Measurements from ENCODE around the gene INSIG1.

Gene INSIG1

DNA sequence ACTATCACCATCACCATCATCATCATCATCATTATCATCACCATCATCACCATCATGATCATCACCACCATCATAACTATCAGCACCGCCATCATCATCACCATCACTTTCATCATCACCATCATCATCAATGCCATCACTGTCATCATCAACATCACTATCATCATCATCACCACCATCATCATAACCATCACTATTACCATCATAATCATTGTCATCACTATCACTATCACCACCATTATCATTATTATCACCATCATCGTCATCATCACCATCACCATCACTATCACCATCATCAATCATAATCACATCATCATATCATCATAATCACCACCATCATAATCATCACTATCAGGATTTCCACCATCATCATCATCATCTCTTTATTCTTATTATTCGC is 20.6 kb downstream of the INSIG1 start:
- no peaks in the 10 kb centered on the region for H3K9me2 ChIP-seq (ENCODE audit: low read depth, low read length)
- H3K27me3 ChIP-seq (ENCODE audit: insufficient read depth, low read length), result peaks cover 3% of the 10 kb centered on the region; the same call in 1 of the 2 replicates
- no peaks in the 10 kb centered on the region; the same call in 1 of the 2 replicates for H3K36me3 ChIP-seq (ENCODE audit: insufficient read depth, low read length)
- H3K9me3 ChIP-seq (ENCODE audit: low read length), result 0 out of 2 replicates have a peak, but pooled peaks cover 2% of the 10 kb centered on the region
- H3K4me3 ChIP-seq (ENCODE audit: low read depth, low read length, poor library complexity, severe bottlenecking), result no peak overlapping the region
- H3K4me2 ChIP-seq (ENCODE audit: low read length), result no peak overlapping the region
- H3F3A ChIP-seq (ENCODE audit: insufficient read depth, low read length), result no peaks in the 10 kb centered on the region
- H3K4me1 ChIP-seq (ENCODE audit: insufficient read depth, low read length, severe bottlenecking), result no peaks in the 10 kb centered on the region
- no peak overlapping the region for H2AFZ ChIP-seq (ENCODE audit: low read length)
- H3K27ac ChIP-seq (ENCODE audit: low read depth, low read length, poor library complexity, severe bottlenecking), result no peak overlapping the region
- H3K79me2 ChIP-seq (ENCODE audit: insufficient read depth, low read length), result no peaks in the 10 kb centered on the region
- no peaks in the 10 kb centered on the region for H4K20me1 ChIP-seq (ENCODE audit: insufficient read depth, low read length)
- TF ChIP-seq, protein P1, sequence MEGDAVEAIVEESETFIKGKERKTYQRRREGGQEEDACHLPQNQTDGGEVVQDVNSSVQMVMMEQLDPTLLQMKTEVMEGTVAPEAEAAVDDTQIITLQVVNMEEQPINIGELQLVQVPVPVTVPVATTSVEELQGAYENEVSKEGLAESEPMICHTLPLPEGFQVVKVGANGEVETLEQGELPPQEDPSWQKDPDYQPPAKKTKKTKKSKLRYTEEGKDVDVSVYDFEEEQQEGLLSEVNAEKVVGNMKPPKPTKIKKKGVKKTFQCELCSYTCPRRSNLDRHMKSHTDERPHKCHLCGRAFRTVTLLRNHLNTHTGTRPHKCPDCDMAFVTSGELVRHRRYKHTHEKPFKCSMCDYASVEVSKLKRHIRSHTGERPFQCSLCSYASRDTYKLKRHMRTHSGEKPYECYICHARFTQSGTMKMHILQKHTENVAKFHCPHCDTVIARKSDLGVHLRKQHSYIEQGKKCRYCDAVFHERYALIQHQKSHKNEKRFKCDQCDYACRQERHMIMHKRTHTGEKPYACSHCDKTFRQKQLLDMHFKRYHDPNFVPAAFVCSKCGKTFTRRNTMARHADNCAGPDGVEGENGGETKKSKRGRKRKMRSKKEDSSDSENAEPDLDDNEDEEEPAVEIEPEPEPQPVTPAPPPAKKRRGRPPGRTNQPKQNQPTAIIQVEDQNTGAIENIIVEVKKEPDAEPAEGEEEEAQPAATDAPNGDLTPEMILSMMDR (IDR thresholded peaks at IDR 0.05; ENCODE audit: low read length), result no peak
- TF ChIP-seq EZH2 (IDR thresholded peaks at IDR 0.05; ENCODE audit: borderline replicate concordance, low read length), result no peak
- no peak overlapping the region for H3K9ac ChIP-seq (ENCODE audit: low read length)

GRCh38 chr7:155322530-155322929 is 24.9 kb downstream of the INSIG1 start:
- no peaks in the 10 kb centered on the region for H3K9me2 ChIP-seq (ENCODE audit: low read depth, low read length)
- TF ChIP-seq, protein P1 (IDR thresholded peaks at IDR 0.05; ENCODE audit: low read length), result no peak
- H3F3A ChIP-seq (ENCODE audit: insufficient read depth, low read length), result no peaks in the 10 kb centered on the region
- peaks cover 4% of the 10 kb centered on the region; the same call in 1 of the 2 replicates for H3K27me3 ChIP-seq (ENCODE audit: insufficient read depth, low read length)
- 0 out of 2 replicates have a peak, but pooled peaks cover 4% of the 10 kb centered on the region for H3K9me3 ChIP-seq (ENCODE audit: low read length)
- no peaks in the 10 kb centered on the region for H4K20me1 ChIP-seq (ENCODE audit: insufficient read depth, low read length)
- no peak overlapping the region for H3K4me2 ChIP-seq (ENCODE audit: low read length)
- H3K27ac ChIP-seq (ENCODE audit: low read depth, low read length, poor library complexity, severe bottlenecking), result no peak overlapping the region
- H3K4me3 ChIP-seq (ENCODE audit: low read depth, low read length, poor library complexity, severe bottlenecking), result no peak overlapping the region
- no peaks in the 10 kb centered on the region for H3K79me2 ChIP-seq (ENCODE audit: insufficient read depth, low read length)
- H3K9ac ChIP-seq (ENCODE audit: low read length), result no peak overlapping the region
- no peak overlapping the region for H2AFZ ChIP-seq (ENCODE audit: low read length)
- no peaks in the 10 kb centered on the region for H3K4me1 ChIP-seq (ENCODE audit: insufficient read depth, low read length, severe bottlenecking)
- H3K36me3 ChIP-seq (ENCODE audit: insufficient read depth, low read length), result no peaks in the 10 kb centered on the region; the same call in 1 of the 2 replicates

GRCh38 chr7:155323001-155323638 is 25.4 kb downstream of the INSIG1 start:
- 0 out of 2 replicates have a peak, but pooled peaks cover 4% of the 10 kb centered on the region for H3K9me3 ChIP-seq (ENCODE audit: low read length)
- no peaks in the 10 kb centered on the region; the same call in 1 of the 2 replicates for H3K36me3 ChIP-seq (ENCODE audit: insufficient read depth, low read length)

More at GRCh38 chr7:155323001-155323638, 25.4 kb downstream of the INSIG1 start:
- no peaks in the 10 kb centered on the region for H3K9me2 ChIP-seq (ENCODE audit: low read depth, low read length)
- no peak overlapping the region for H3K4me2 ChIP-seq (ENCODE audit: low read length)
- no peak overlapping the region for H3K4me3 ChIP-seq (ENCODE audit: low read depth, low read length, poor library complexity, severe bottlenecking)
- H4K20me1 ChIP-seq (ENCODE audit: insufficient read depth, low read length), result no peaks in the 10 kb centered on the region
- peaks cover 4% of the 10 kb centered on the region; the same call in 1 of the 2 replicates for H3K27me3 ChIP-seq (ENCODE audit: insufficient read depth, low read length)
- H3K27ac ChIP-seq (ENCODE audit: low read depth, low read length, poor library complexity, severe bottlenecking), result no peak overlapping the region
- H3F3A ChIP-seq (ENCODE audit: insufficient read depth, low read length), result no peaks in the 10 kb centered on the region
- no peak overlapping the region for H2AFZ ChIP-seq (ENCODE audit: low read length)
- H3K9ac ChIP-seq (ENCODE audit: low read length), result no peak overlapping the region
- TF ChIP-seq EZH2 (IDR thresholded peaks at IDR 0.05; ENCODE audit: borderline replicate concordance, low read length), result no peak
- TF ChIP-seq, protein P1 (IDR thresholded peaks at IDR 0.05; ENCODE audit: low read length), result no peak
- no peaks in the 10 kb centered on the region for H3K79me2 ChIP-seq (ENCODE audit: insufficient read depth, low read length)
- no peaks in the 10 kb centered on the region for H3K4me1 ChIP-seq (ENCODE audit: insufficient read depth, low read length, severe bottlenecking)
